GM21737 (cell line): ENCODE results near the gene ROBO1.
"Not testable (repeated sequence)": the region's sequence is repeated elsewhere in the genome, so short reads cannot be mapped to it uniquely, and the experiment has no call there.

Experiments used
- ATAC-seq: cut with Tn5 transposase; IDR thresholded peaks from one replicate; pipeline ENCODE4 v1.9.1; 2021; ENCODE audit warnings: mild to moderate bottlenecking, moderate library complexity; ENCODE audit not compliant: unreplicated experiment

The ROBO1 gene

GRCh38 chr3:79767905-79768267 lies at the start of gene ROBO1:
Gene ROBO1 (minus strand): TSS chr3:79767998.
- ATAC-seq, result no peak

- no peak for ATAC-seq
Measured at GRCh38 chr3:79817224-79817623, 49.4 kb upstream of the ROBO1 start.

- no peak for ATAC-seq
Measured at GRCh38 chr3:79815478-79815877, 47.7 kb upstream of the ROBO1 start.

GRCh38 chr3:79810581-79810980 lies 42.8 kb upstream of the ROBO1 start:
- no peak for ATAC-seq

GRCh38 chr3:79810092-79810491 lies 42.3 kb upstream of the ROBO1 start:
- no peak for ATAC-seq

- no peak for ATAC-seq
Measured at GRCh38 chr3:79809106-79809505, 41.3 kb upstream of the ROBO1 start.

GRCh38 chr3:79808515-79808914 lies 40.7 kb upstream of the ROBO1 start:
- ATAC-seq, result no peak

- ATAC-seq, result not testable (repeated sequence)
Measured at GRCh38 chr3:79790177-79790576, 22.4 kb upstream of the ROBO1 start.

GRCh38 chr3:79773291-79773690 lies 5.5 kb upstream of the ROBO1 start:
- no peak for ATAC-seq

- no peak for ATAC-seq
Measured at GRCh38 chr3:79769229-79769628, 1.4 kb upstream of the ROBO1 start.

- ATAC-seq, result no peak
Measured at GRCh38 chr3:79767194-79767904, 449 bp downstream of the ROBO1 start.

GRCh38 chr3:79766496-79767193 lies 1.2 kb downstream of the ROBO1 start:
- no peak for ATAC-seq

GRCh38 chr3:79765911-79766310 lies 1.9 kb downstream of the ROBO1 start:
- no peak for ATAC-seq

GRCh38 chr3:79761441-79761840 lies 6.4 kb downstream of the ROBO1 start:
- ATAC-seq, result no peak

GRCh38 chr3:79751703-79752102 lies 16.1 kb downstream of the ROBO1 start:
- ATAC-seq, result no peak

GRCh38 chr3:79737530-79737929 lies 30.3 kb downstream of the ROBO1 start:
- no peak for ATAC-seq

- ATAC-seq, result no peak
Measured at GRCh38 chr3:79729096-79729495, 38.7 kb downstream of the ROBO1 start.

- ATAC-seq, result no peak
Measured at GRCh38 chr3:79726786-79727185, 41.0 kb downstream of the ROBO1 start.

- ATAC-seq, result no peak
Measured at GRCh38 chr3:79724206-79724605, 43.6 kb downstream of the ROBO1 start.

GRCh38 chr3:79690072-79690471 lies 77.7 kb downstream of the ROBO1 start:
- ATAC-seq, result no peak

- ATAC-seq, result no peak
Measured at GRCh38 chr3:79685108-79685507, 82.7 kb downstream of the ROBO1 start.

- no peak for ATAC-seq
Measured at GRCh38 chr3:79684041-79684440, 83.8 kb downstream of the ROBO1 start.

GRCh38 chr3:79672731-79673130 lies 95.1 kb downstream of the ROBO1 start:
- ATAC-seq, result no peak
